GM12878 (cell line): Measurements from ENCODE around the gene PCGF1. TPM values are rescaled to one million over a fixed set of nuclear protein-coding genes. Genes with fewer than 3 reads are reported as not detected.

ENCODE experiments used
- ATAC-seq: fragments of 200-7000 bp; cut with Tn5 transposase; 3 replicates; pipeline ENCODE4 v1.9.1; 2020; ENCODE audit warnings: mild to moderate bottlenecking, moderate library complexity
- BruUV-seq: library from RNA; stranded (reverse); fragments of 400-500 nt; replicated peaks from 2 replicates; lab custom pipeline; 2021; lab: Mats Ljungman, UMichigan
- CTCF ChIA-PET: fragments of 300-600 bp; sonication (Branson Sonifier 250); formaldehyde crosslinking; extraction: SDS; loops from one replicate; lab custom pipeline; 2021; ENCODE audit warnings: inconsistent platforms; lab: Yijun Ruan, JAX
- POLR2A ChIA-PET: fragments of 350-600 bp; formaldehyde crosslinking; extraction: SDS; loops from one replicate; lab custom pipeline; 2021; ENCODE audit warnings: inconsistent platforms; lab: Charles Lee
- RAD21 ChIA-PET: fragments of 300-600 bp; sonication (Branson Sonifier 250); formaldehyde crosslinking; loops from one replicate; lab custom pipeline; 2023; ENCODE audit warnings: antibody characterized with exemption; ENCODE audit not compliant: unreplicated experiment; lab: Charles Lee
- SMC1A ChIA-PET: fragments of 300-600 bp; sonication (Branson Sonifier 250); formaldehyde crosslinking; loops from one replicate; lab custom pipeline; 2023; ENCODE audit not compliant: unreplicated experiment, uncharacterized antibody; lab: Charles Lee
- DNase-seq: peaks from one replicate; pipeline ENCODE4 v3.0.0-alpha.2; 2011; ENCODE audit warnings: low read depth, low spot score
- FAIRE-seq: peaks from 3 replicates; lab custom pipeline; 2011; peaks lifted over from hg19 to GRCh38; lab: Jason Lieb, UNC
- H2AFZ ChIP-seq: 2 replicates; pipeline ENCODE4 v1.6.0; 2011; ENCODE audit warnings: low read depth, low read length, control low read depth; ENCODE audit not compliant: control insufficient read depth
- H3K27ac ChIP-seq: 2 replicates; pipeline ENCODE4 v1.5.1; 2011; ENCODE audit warnings: control low read depth; ENCODE audit not compliant: control insufficient read depth, insufficient read depth
- H3K27me3 ChIP-seq, 2 experiments: replicated peaks in 1 of 2; 2 replicates each; pipeline versions ENCODE4 v1.6.0 to v1.6.1; 2011; ENCODE audit warnings: low read length in 1 of 2; ENCODE audit not compliant: control insufficient read depth in 2 of 2, insufficient read depth in 2 of 2
- H3K36me3 ChIP-seq, 2 experiments: 2 replicates each; pipeline ENCODE4 v1.5.1; 2011; ENCODE audit warnings: low read length in 1 of 2; ENCODE audit not compliant: control insufficient read depth in 2 of 2, insufficient read depth in 2 of 2
- H3K4me1 ChIP-seq: 2 replicates; pipeline ENCODE4 v1.6.1; 2011; ENCODE audit warnings: mild to moderate bottlenecking, low read length, moderate library complexity, mixed read lengths; ENCODE audit not compliant: control insufficient read depth, insufficient read depth
- H3K4me2 ChIP-seq: 2 replicates; pipeline ENCODE4 v1.6.0; 2011; ENCODE audit warnings: control low read depth; ENCODE audit not compliant: control insufficient read depth, insufficient read depth
- H3K4me3 ChIP-seq: fragments of 200-600 bp; sonication (generic); 2 replicates; pipeline ENCODE4 v1.5.1; 2016
- H3K79me2 ChIP-seq: 2 replicates; pipeline ENCODE4 v1.6.0; 2011; ENCODE audit warnings: low read length; ENCODE audit not compliant: control insufficient read depth, insufficient read depth
- H3K9ac ChIP-seq: 2 replicates; pipeline ENCODE4 v1.8.0; 2011; ENCODE audit warnings: low read length, control low read depth, mixed read lengths; ENCODE audit not compliant: control insufficient read depth, insufficient read depth
- H3K9me3 ChIP-seq: replicated peaks from 3 replicates; pipeline ENCODE4 v1.5.1; 2011; ENCODE audit warnings: mild to moderate bottlenecking, low read length; ENCODE audit not compliant: control insufficient read depth, insufficient read depth
- H4K20me1 ChIP-seq: 2 replicates; pipeline ENCODE4 v1.6.0; 2011; ENCODE audit not compliant: control insufficient read depth, insufficient read depth
- SMAD5 ChIP-seq: IDR thresholded peaks from 2 replicates; pipeline ENCODE4 v1.6.1; 2016; ENCODE audit warnings: antibody characterized with exemption, low read depth
- SUZ12 ChIP-seq: fragments of 200-600 bp; sonication (generic); IDR thresholded peaks from one replicate; pipeline ENCODE4 v1.6.1; 2018; ENCODE audit warnings: antibody characterized with exemption, mild to moderate bottlenecking; ENCODE audit not compliant: unreplicated experiment
- TCF3 ChIP-seq: IDR thresholded peaks from 2 replicates; pipeline ENCODE4 v1.6.1; 2012; ENCODE audit warnings: low read depth, mild to moderate bottlenecking, low read length, borderline replicate concordance; ENCODE audit not compliant: insufficient read depth
- WGBS: methylation state at CpG from one replicate; pipeline ENCODE4 v1.1.6; 2016; ENCODE audit warnings: low lambda C conversion rate; ENCODE audit not compliant: insufficient replicate concordance, insufficient coverage; ENCODE audit errors: missing lambda C conversion rate; 5-methylcytosine and 5-hydroxymethylcytosine counted together
- in situ Hi-C: fragments of 300-500 bp; cut with MboI; formaldehyde crosslinking; loops from 9 replicates; pipeline ENCODE4 v1.14.3; 2018; ENCODE audit warnings: mixed read lengths
- intact Hi-C: fragments of 100-400 bp; cut with micrococcal nuclease; formaldehyde crosslinking; loops from one replicate; pipeline ENCODE4 v1.14.2; 2022; ENCODE audit not compliant: unreplicated experiment
- polyA plus RNA-seq, 11 experiments: library from polyadenylated mRNA; depleted of rRNA in 4 of 11; unstranded in 6 of 11; stranded (reverse) in 5 of 11; fragments of >200 nt; fragmentation: Nextera tagmentation in 4 of 11; fragmentation: Illumina TruSeq in 1 of 11; extraction: Ambion mirVana in 4 of 11; extraction: Trizol in 1 of 11; gene quantifications; 1 replicate in 1 of 11; 2 replicates in 10 of 11; pipeline versions ENCODE4 v1.2.1 to v1.2.3, GENCODE V29; 2011 to 2016; ENCODE audit warnings: inconsistent platforms in 2 of 11, missing spikeins in 2 of 11, low read depth in 1 of 11
- total RNA-seq, 4 experiments: library from RNA; depleted of rRNA in 3 of 4; stranded (reverse); fragments of >200 nt in 3 of 4; fragmentation: Illumina TruSeq in 1 of 4; extraction: Trizol in 1 of 4; gene quantifications; 2 replicates each; pipeline versions ENCODE4 v1.2.1 to v1.2.3, GENCODE V29; 2013 to 2021
- TF ChIP-seq, protein P1 (sequence below): fragments of 450-650 bp; IDR thresholded peaks from 2 replicates; pipeline ENCODE4 v1.6.1; 2014; ENCODE audit warnings: mild to moderate bottlenecking
- TF ChIP-seq, protein P2 (sequence below): IDR thresholded peaks from 2 replicates; pipeline ENCODE4 v1.6.1; 2011; ENCODE audit warnings: low read depth, mild to moderate bottlenecking, low read length, moderate library complexity, borderline replicate concordance; ENCODE audit errors: extremely low read depth
- TF ChIP-seq, protein P3 (sequence below), 3 experiments: IDR thresholded peaks in 2 of 3; conservative IDR thresholded peaks in 1 of 3; 2 replicates each; pipeline ENCODE4 v1.5.1; 2011; ENCODE audit warnings: low read depth in 3 of 3, low read length in 3 of 3, mild to moderate bottlenecking in 3 of 3, control low read depth in 2 of 3, moderate library complexity in 2 of 3, inconsistent platforms in 1 of 3, mixed read lengths in 1 of 3; ENCODE audit not compliant: control insufficient read depth in 2 of 3, insufficient read depth in 1 of 3; ENCODE audit errors: extremely low read depth in 1 of 3

PCGF1 gene
- total and polyA plus RNA-seq, 10 of the 15 experiments (the other 5 are each of a cell fraction or from before 2014, with no cell fraction given): 23.1 to 50.8 (median 27.4) TPM

DNA sequence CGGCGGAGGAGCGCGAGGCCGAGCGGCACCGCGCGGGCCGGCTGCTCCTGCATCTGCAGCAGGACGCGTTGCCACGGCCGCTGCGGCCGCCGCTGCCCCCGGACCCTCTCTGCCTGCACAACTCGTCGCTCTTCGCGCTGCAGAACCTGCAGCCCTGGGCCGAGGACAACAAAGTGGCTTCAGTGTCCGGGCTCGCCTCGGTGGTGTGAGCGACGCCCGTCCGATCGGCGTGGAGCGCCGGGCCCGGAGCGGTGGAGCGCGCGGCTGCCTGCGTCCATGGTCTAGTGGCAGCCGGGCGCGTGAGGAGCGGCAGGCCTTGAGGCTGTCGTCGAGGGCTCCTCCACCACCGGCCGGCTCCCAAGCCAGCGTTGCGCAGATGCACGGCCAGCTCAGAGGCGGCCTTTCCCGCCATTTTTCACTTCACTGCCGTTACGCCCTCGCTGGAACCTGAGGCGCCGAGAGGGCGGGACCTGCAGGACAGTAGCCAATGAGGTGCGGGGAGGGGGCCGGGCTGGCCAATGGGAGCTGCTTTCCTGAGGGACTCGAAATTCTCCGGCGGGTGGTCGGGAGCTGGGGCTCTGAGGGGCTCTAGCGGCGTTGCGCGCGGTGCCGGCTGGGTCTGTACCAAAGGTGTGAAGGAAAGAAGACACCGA, 8.6 kb upstream of the PCGF1 start (continued):
- TF ChIP-seq, protein P1, sequence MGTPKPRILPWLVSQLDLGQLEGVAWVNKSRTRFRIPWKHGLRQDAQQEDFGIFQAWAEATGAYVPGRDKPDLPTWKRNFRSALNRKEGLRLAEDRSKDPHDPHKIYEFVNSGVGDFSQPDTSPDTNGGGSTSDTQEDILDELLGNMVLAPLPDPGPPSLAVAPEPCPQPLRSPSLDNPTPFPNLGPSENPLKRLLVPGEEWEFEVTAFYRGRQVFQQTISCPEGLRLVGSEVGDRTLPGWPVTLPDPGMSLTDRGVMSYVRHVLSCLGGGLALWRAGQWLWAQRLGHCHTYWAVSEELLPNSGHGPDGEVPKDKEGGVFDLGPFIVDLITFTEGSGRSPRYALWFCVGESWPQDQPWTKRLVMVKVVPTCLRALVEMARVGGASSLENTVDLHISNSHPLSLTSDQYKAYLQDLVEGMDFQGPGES: no peak

DNA sequence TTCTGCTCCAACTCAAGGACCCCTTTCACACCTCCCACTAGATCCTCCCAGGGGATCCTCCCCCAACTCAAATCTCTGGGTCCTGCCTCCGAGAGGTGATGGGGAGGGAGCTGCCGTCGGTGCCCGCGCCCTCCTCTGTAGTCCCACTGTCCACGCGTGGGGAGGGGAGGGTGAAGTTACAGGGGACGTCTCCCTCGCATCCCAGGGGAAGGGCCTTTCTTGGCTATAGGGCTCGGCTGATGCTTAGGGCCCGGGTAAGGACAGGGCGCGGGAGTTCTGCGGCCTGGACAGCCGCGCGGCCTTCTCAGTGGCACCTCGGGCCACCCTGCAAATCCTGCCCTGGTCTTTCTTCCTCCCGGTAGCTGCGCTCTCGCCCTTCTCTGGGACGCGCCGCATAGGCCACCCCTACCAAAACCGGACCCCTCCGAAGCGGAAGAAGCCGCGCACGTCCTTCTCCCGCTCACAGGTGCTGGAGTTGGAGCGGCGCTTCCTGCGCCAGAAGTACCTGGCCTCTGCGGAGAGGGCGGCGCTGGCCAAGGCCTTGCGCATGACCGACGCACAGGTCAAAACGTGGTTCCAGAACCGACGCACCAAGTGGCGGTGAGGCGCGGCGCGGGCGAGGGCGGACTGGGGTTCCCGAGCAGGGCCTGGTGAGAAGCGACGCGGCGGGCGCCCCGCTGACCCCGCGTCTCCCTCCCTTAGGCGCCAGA, 7.9 kb upstream of the PCGF1 start:
- ATAC-seq: peak; percentile 32
- no peak for DNase-seq
- 39% methylated on average over 51 of the region's 60 CpGs for WGBS
- RAD21 ChIA-PET: no interaction called here
- no peak overlapping the region for H3K27ac ChIP-seq
- H3K27me3 ChIP-seq: peaks cover 18 to 31% of the 10 kb centered on the region in 2 experiments
- POLR2A ChIA-PET: no interaction called here
- peak overlapping the region; percentile 96 for H3K4me2 ChIP-seq
- SMC1A ChIA-PET: no interaction called here
- H3K4me1 ChIP-seq: peaks cover 13% of the 10 kb centered on the region; the same call in 1 of the 2 replicates
- peak overlapping the region; percentile 38; the same call in 1 of the 2 replicates for H3K4me3 ChIP-seq
- intact Hi-C loops: no loop called here
- no peaks in the 10 kb centered on the region for H3K79me2 ChIP-seq
- CTCF ChIA-PET: interaction anchor here (0.6 kb wide), 1 partner anchor 33 kb away, joined by 3 read pairs; no protein-coding TSS in a partner anchor
- in situ Hi-C loops: no loop called here
- H2AFZ ChIP-seq: peak overlapping the region; percentile 69; the same call in 1 of the 2 replicates
- H3K36me3 ChIP-seq: no peaks in the 10 kb centered on the region
- no peak for FAIRE-seq
- no peaks in the 10 kb centered on the region; the same call in 2 of the 3 replicates for H3K9me3 ChIP-seq
- BruUV-seq: no TSS peak
- no peak overlapping the region for H3K9ac ChIP-seq
- TF ChIP-seq SUZ12 (peak; percentile 57), TCF3 (no peak), SMAD5 (no peak)
- TF ChIP-seq, protein P2, sequence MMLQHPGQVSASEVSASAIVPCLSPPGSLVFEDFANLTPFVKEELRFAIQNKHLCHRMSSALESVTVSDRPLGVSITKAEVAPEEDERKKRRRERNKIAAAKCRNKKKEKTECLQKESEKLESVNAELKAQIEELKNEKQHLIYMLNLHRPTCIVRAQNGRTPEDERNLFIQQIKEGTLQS: no peak
- TF ChIP-seq, protein P3, sequence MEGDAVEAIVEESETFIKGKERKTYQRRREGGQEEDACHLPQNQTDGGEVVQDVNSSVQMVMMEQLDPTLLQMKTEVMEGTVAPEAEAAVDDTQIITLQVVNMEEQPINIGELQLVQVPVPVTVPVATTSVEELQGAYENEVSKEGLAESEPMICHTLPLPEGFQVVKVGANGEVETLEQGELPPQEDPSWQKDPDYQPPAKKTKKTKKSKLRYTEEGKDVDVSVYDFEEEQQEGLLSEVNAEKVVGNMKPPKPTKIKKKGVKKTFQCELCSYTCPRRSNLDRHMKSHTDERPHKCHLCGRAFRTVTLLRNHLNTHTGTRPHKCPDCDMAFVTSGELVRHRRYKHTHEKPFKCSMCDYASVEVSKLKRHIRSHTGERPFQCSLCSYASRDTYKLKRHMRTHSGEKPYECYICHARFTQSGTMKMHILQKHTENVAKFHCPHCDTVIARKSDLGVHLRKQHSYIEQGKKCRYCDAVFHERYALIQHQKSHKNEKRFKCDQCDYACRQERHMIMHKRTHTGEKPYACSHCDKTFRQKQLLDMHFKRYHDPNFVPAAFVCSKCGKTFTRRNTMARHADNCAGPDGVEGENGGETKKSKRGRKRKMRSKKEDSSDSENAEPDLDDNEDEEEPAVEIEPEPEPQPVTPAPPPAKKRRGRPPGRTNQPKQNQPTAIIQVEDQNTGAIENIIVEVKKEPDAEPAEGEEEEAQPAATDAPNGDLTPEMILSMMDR (IDR thresholded peaks at IDR 0.05 in 2 of 3, conservative IDR thresholded peaks at IDR 0.05 in 1 of 3; ENCODE audit: control insufficient read depth in 2 of 3, extremely low read depth in 1 of 3, insufficient read depth in 1 of 3, low read depth in 3 of 3, low read length in 3 of 3): no peak
- H4K20me1 ChIP-seq: no peaks in the 10 kb centered on the region
